Mammary epithelial cell (primary cell): ENCODE results near the gene PPP2R2B.

Experiments
- CTCF ChIP-seq, 2 donors: IDR thresholded peaks in 1 of 2; conservative IDR thresholded peaks in 1 of 2; 2 replicates each; pipeline ENCODE4 v1.5.1; 2011 to 2012; ENCODE audit warnings: inconsistent platforms in 2 of 2, low read length in 2 of 2, mild to moderate bottlenecking in 2 of 2, control low read depth in 1 of 2, low read depth in 1 of 2; ENCODE audit not compliant: insufficient read depth in 1 of 2; ENCODE audit errors: extremely low read depth in 1 of 2
- EZH2 ChIP-seq: IDR thresholded peaks from 2 replicates; pipeline ENCODE4 v1.6.1; 2012; ENCODE audit warnings: low read length, inconsistent platforms, borderline replicate concordance

GRCh38 chr5:146703899-146704298, 174.7 kb downstream of the PPP2R2B start:
- TF ChIP-seq CTCF (conservative IDR thresholded peaks at IDR 0.05 in 1 of 2, IDR thresholded peaks at IDR 0.05 in 1 of 2; ENCODE audit: extremely low read depth in 1 of 2, insufficient read depth in 1 of 2, low read depth in 1 of 2, low read length in 2 of 2) = no peak
- no peak for TF ChIP-seq EZH2
